Eye (tissue), 1 donor: Measurements from ENCODE around the gene CXCL17.
"Not testable (repeated sequence)": the region's sequence is repeated elsewhere in the genome, so short reads cannot be mapped to it uniquely, and the experiment has no call there.

Experiments
- DNase-seq: peaks from one replicate; pipeline ENCODE4 v3.0.0-alpha.2; 2015

The CXCL17 gene

GRCh38 chr19:42465827-42466280 is 23.1 kb upstream of the CXCL17 start:
- no peak for DNase-seq

- no peak for DNase-seq
Measured at GRCh38 chr19:42461700-42462324, 19.1 kb upstream of the CXCL17 start.

GRCh38 chr19:42461231-42461630 is 18.5 kb upstream of the CXCL17 start:
- DNase-seq, result not testable (repeated sequence)

- no peak for DNase-seq
Measured at GRCh38 chr19:42459926-42460325, 17.2 kb upstream of the CXCL17 start.

- no peak for DNase-seq
Measured at GRCh38 chr19:42455621-42456081, 12.9 kb upstream of the CXCL17 start.

- no peak for DNase-seq
Measured at GRCh38 chr19:42455086-42455485, 12.3 kb upstream of the CXCL17 start.

- no peak for DNase-seq
Measured at GRCh38 chr19:42452590-42452989, 9.8 kb upstream of the CXCL17 start.

GRCh38 chr19:42450314-42450934 is 7.7 kb upstream of the CXCL17 start:
- DNase-seq, result peak; percentile 89

GRCh38 chr19:42448306-42448705 is 5.6 kb upstream of the CXCL17 start:
- not testable (repeated sequence) for DNase-seq

GRCh38 chr19:42445948-42446347 is 3.2 kb upstream of the CXCL17 start:
- DNase-seq, result no peak

- DNase-seq, result no peak
Measured at GRCh38 chr19:42443944-42444398, 1.2 kb upstream of the CXCL17 start.

GRCh38 chr19:42441049-42441445 is 1.7 kb downstream of the CXCL17 start:
- DNase-seq, result no peak

GRCh38 chr19:42440357-42441048 is 2.2 kb downstream of the CXCL17 start:
- DNase-seq, result peak; percentile 78

GRCh38 chr19:42436006-42436405 is 6.7 kb downstream of the CXCL17 start:
- no peak for DNase-seq

- no peak for DNase-seq
Measured at GRCh38 chr19:42435316-42435715, 7.4 kb downstream of the CXCL17 start.

GRCh38 chr19:42433503-42434260 is 9.1 kb downstream of the CXCL17 start:
- DNase-seq, result peak; percentile 86

- no peak for DNase-seq
Measured at GRCh38 chr19:42431486-42431885, 11.3 kb downstream of the CXCL17 start.

- no peak for DNase-seq
Measured at GRCh38 chr19:42428676-42429075, 14.1 kb downstream of the CXCL17 start.

GRCh38 chr19:42427313-42427712 is 15.4 kb downstream of the CXCL17 start, which contains the start of gene LIPE:
Gene LIPE, minus strand, starts transcription at chr19:42427388. Its CDS starts 239 bp downstream, at chr19:42427149.
- no peak for DNase-seq

GRCh38 chr19:42426643-42427042 is 16.1 kb downstream of the CXCL17 start:
- no peak for DNase-seq

GRCh38 chr19:42424712-42425131 is 18.0 kb downstream of the CXCL17 start:
- DNase-seq, result peak; percentile 27

- DNase-seq, result no peak
Measured at GRCh38 chr19:42424345-42424707, 18.4 kb downstream of the CXCL17 start.
